ENCODE results near the gene TMEM168.

The TMEM168 gene

GRCh38 chr7:112759905-112760304, 30.3 kb downstream of the TMEM168 start:
- Histone ChIP-seq H3K27me3 (ENCODE audit: insufficient read depth, poor library complexity, severe bottlenecking) (no peaks in the 10 kb centered on the region), H3K4me3 (replicated peaks; ENCODE audit: insufficient read depth, low read length) (no peak overlapping the region), H3K27ac (replicated peaks) (no peak overlapping the region)
- no peak for TF ChIP-seq CTCF (IDR thresholded peaks at IDR 0.05; ENCODE audit: insufficient read depth, low read length)
- TF ChIP-seq POLR2AphosphoS5 (IDR thresholded peaks at IDR 0.05; ENCODE audit: low read depth), result no peak
- TF ChIP-seq SPI1 (IDR thresholded peaks at IDR 0.05; ENCODE audit: borderline replicate concordance, low read depth), result no peak
- no peak for TF ChIP-seq GABPA (IDR thresholded peaks at IDR 0.05; ENCODE audit: low read depth)
- no peak for TF ChIP-seq REST (IDR thresholded peaks at IDR 0.05; ENCODE audit: insufficient replicate concordance, low read depth)
- no peak for DNase-seq (ENCODE audit: low read depth in 1 of 2, low spot score in 1 of 2)

- Histone ChIP-seq H3K4me3 (replicated peaks; ENCODE audit: insufficient read depth, low read length) (no peak overlapping the region), H3K27ac (replicated peaks) (no peak overlapping the region), H3K27me3 (ENCODE audit: insufficient read depth, poor library complexity, severe bottlenecking) (no peaks in the 10 kb centered on the region)
- TF ChIP-seq GABPA (IDR thresholded peaks at IDR 0.05; ENCODE audit: low read depth) (no peak), REST (IDR thresholded peaks at IDR 0.05; ENCODE audit: insufficient replicate concordance, low read depth) (no peak), POLR2AphosphoS5 (IDR thresholded peaks at IDR 0.05; ENCODE audit: low read depth) (no peak)
- DNase-seq (ENCODE audit: low read depth in 1 of 2, low spot score in 1 of 2), result no peak
These were observed 32.9 kb downstream of the TMEM168 start for GRCh38 chr7:112757337-112757736.

GRCh38 chr7:112753298-112753697, 36.9 kb downstream of the TMEM168 start:
- H3K4me3 ChIP-seq (replicated peaks; ENCODE audit: insufficient read depth, low read length), result no peak overlapping the region
- no peak overlapping the region for H3K27ac ChIP-seq (replicated peaks)
- DNase-seq (ENCODE audit: low read depth in 1 of 2, low spot score in 1 of 2), result no peak
- no peaks in the 10 kb centered on the region for H3K27me3 ChIP-seq (ENCODE audit: insufficient read depth, poor library complexity, severe bottlenecking)
- TF ChIP-seq REST (IDR thresholded peaks at IDR 0.05; ENCODE audit: insufficient replicate concordance, low read depth) (no peak), POLR2AphosphoS5 (IDR thresholded peaks at IDR 0.05; ENCODE audit: low read depth) (no peak), SPI1 (IDR thresholded peaks at IDR 0.05; ENCODE audit: borderline replicate concordance, low read depth) (no peak), CTCF (IDR thresholded peaks at IDR 0.05; ENCODE audit: insufficient read depth, low read length) (no peak), GABPA (IDR thresholded peaks at IDR 0.05; ENCODE audit: low read depth) (no peak)

GRCh38 chr7:112752576-112752975, 37.6 kb downstream of the TMEM168 start:
- H3K27ac ChIP-seq (replicated peaks), result no peak overlapping the region
- no peak for TF ChIP-seq POLR2AphosphoS5 (IDR thresholded peaks at IDR 0.05; ENCODE audit: low read depth)
- TF ChIP-seq GABPA (IDR thresholded peaks at IDR 0.05; ENCODE audit: low read depth), result no peak
- no peak for TF ChIP-seq REST (IDR thresholded peaks at IDR 0.05; ENCODE audit: insufficient replicate concordance, low read depth)
- no peak for TF ChIP-seq CTCF (IDR thresholded peaks at IDR 0.05; ENCODE audit: insufficient read depth, low read length)
- no peak for TF ChIP-seq SPI1 (IDR thresholded peaks at IDR 0.05; ENCODE audit: borderline replicate concordance, low read depth)
- no peaks in the 10 kb centered on the region for H3K27me3 ChIP-seq (ENCODE audit: insufficient read depth, poor library complexity, severe bottlenecking)
- no peak for DNase-seq (ENCODE audit: low read depth in 1 of 2, low spot score in 1 of 2)
- H3K4me3 ChIP-seq (replicated peaks; ENCODE audit: insufficient read depth, low read length), result no peak overlapping the region
